ENCODE measurements around the gene PRAMEF1. TPM values are rescaled to one million over a fixed set of nuclear protein-coding genes. Genes with fewer than 3 reads are reported as not detected.

The PRAMEF1 gene
- total RNA-seq, 1 experiment from 2014 or later, result not detected

- ChIA-PET POLR2A (ENCODE audit: unreplicated experiment) (no interaction called here), CTCF (no interaction called here)
- BruUV-seq (replicated peaks), result no TSS peak
- no peak for DNase-seq
- peaks cover 99% of the 10 kb centered on the region for H3K27me3 ChIP-seq (ENCODE audit: low read length)
- no peaks in the 10 kb centered on the region for H4K20me1 ChIP-seq (ENCODE audit: low read length)
- intact Hi-C loops (cut with micrococcal nuclease), result no loop called here
- TF ChIP-seq EZH2phosphoT487 (IDR thresholded peaks at IDR 0.05; ENCODE audit: borderline replicate concordance, low read length) (no peak), EZH2 (IDR thresholded peaks at IDR 0.05; ENCODE audit: low read length, unreplicated experiment) (no peak)
- TF ChIP-seq, protein P1, sequence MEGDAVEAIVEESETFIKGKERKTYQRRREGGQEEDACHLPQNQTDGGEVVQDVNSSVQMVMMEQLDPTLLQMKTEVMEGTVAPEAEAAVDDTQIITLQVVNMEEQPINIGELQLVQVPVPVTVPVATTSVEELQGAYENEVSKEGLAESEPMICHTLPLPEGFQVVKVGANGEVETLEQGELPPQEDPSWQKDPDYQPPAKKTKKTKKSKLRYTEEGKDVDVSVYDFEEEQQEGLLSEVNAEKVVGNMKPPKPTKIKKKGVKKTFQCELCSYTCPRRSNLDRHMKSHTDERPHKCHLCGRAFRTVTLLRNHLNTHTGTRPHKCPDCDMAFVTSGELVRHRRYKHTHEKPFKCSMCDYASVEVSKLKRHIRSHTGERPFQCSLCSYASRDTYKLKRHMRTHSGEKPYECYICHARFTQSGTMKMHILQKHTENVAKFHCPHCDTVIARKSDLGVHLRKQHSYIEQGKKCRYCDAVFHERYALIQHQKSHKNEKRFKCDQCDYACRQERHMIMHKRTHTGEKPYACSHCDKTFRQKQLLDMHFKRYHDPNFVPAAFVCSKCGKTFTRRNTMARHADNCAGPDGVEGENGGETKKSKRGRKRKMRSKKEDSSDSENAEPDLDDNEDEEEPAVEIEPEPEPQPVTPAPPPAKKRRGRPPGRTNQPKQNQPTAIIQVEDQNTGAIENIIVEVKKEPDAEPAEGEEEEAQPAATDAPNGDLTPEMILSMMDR (conservative IDR thresholded peaks at IDR 0.05; ENCODE audit: low read depth, low read length), result no peak
- H3K9ac ChIP-seq (ENCODE audit: low read length), result no peak overlapping the region
- no peak for ATAC-seq
- no peaks in the 10 kb centered on the region for H3K36me3 ChIP-seq (ENCODE audit: low read depth, low read length)
- no peaks in the 10 kb centered on the region for H3K9me2 ChIP-seq (replicated peaks; ENCODE audit: low read length)
- no peaks in the 10 kb centered on the region for H3F3A ChIP-seq (ENCODE audit: low read length, unreplicated experiment)
- no peak overlapping the region for H3K4me3 ChIP-seq (ENCODE audit: low read length)
- no peak overlapping the region for H3K27ac ChIP-seq (ENCODE audit: low read length)
- no peak overlapping the region for H3K4me2 ChIP-seq (ENCODE audit: low read length)
- no peaks in the 10 kb centered on the region for H3K9me3 ChIP-seq (ENCODE audit: low read length)
- H2AFZ ChIP-seq (ENCODE audit: low read length), result no peak overlapping the region
- H3K4me1 ChIP-seq (ENCODE audit: insufficient read depth, low read length), result no peaks in the 10 kb centered on the region
- no peaks in the 10 kb centered on the region for H3K79me2 ChIP-seq (ENCODE audit: low read length)
Observed at GRCh38 chr1:12772520-12772919, 18.7 kb upstream of the PRAMEF1 start.

DNA sequence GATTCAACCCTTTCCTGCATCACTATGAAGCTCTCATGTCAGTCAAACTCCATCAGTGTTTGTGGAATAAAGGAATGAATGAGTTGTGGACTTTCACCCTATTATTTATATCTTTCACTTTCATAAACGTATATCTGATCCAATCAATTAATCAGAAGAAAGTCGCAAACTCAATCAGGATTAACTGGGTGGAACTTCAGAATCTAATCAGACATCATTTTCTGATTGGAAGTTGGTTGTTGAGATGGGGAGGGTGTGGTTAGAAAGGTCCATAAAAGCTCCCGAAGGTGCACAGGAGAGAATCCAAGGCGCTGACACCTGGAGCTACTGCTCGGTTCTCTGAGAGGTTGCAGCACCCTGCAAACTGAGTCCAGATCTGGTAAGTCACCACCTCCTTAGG is 17.8 kb upstream of the PRAMEF1 start, which contains the start of gene PRAMEF12:
PRAMEF12 (plus strand) TSS at position 301 of the 400 bp plus-strand sequence. CDS start 1,130 bp downstream, outside the sequence.
- Histone ChIP-seq H3F3A (ENCODE audit: low read length, unreplicated experiment) (no peaks in the 10 kb centered on the region), H3K79me2 (ENCODE audit: low read length) (no peaks in the 10 kb centered on the region), H3K4me3 (ENCODE audit: low read length) (no peak within 1 kb of the TSS), H3K4me1 (ENCODE audit: insufficient read depth, low read length) (no peaks in the 10 kb centered on the region), H2AFZ (ENCODE audit: low read length) (no peak within 1 kb of the TSS), H3K9me2 (replicated peaks; ENCODE audit: low read length) (no peaks in the 10 kb centered on the region), H4K20me1 (ENCODE audit: low read length) (no peaks in the 10 kb centered on the region), H3K9me3 (ENCODE audit: low read length) (no peaks in the 10 kb centered on the region), H3K9ac (ENCODE audit: low read length) (no peak within 1 kb of the TSS), H3K27ac (ENCODE audit: low read length) (no peak within 1 kb of the TSS), H3K4me2 (ENCODE audit: low read length) (no peak within 1 kb of the TSS), H3K36me3 (ENCODE audit: low read depth, low read length) (no peaks in the 10 kb centered on the region), H3K27me3 (ENCODE audit: low read length) (peaks cover 99% of the 10 kb centered on the region)
- no peak for ATAC-seq
- no peak for DNase-seq
- intact Hi-C loops (cut with micrococcal nuclease), result no loop called here
- POLR2A ChIA-PET (ENCODE audit: unreplicated experiment), result no interaction called here
- CTCF ChIA-PET, result no interaction called here
- no peak for TF ChIP-seq EZH2 (IDR thresholded peaks at IDR 0.05; ENCODE audit: low read length, unreplicated experiment)
- TF ChIP-seq EZH2phosphoT487 (IDR thresholded peaks at IDR 0.05; ENCODE audit: borderline replicate concordance, low read length), result no peak
- TF ChIP-seq, protein P1 (conservative IDR thresholded peaks at IDR 0.05; ENCODE audit: low read depth, low read length), result no peak
- BruUV-seq (replicated peaks), result no TSS peak

DNA sequence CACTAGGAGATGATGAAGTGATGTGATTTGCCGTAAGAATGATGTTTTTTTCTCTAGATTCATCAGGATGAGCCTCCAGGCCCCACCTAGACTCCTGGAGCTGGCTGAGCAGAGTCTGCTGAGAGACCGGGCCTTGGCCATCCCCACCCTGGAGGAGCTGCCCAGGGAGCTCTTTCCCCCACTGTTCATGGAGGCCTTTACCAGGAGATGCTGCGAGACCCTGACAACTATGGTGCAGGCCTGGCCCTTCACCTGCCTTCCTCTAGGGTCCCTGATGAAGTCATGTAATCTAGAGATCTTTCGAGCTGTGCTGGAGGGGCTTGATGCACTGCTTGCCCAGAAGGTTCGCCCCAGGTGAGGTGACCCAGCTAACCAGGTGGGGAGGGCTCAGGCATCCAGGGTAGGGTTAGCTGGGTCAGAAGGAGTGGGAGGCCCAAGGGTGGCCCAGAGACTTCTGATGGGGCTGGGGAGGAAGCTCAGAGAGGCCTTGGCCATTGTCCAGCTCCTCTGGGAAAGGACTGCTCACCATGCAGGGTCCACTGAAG is 16.3 kb upstream of the PRAMEF1 start:
- BruUV-seq (replicated peaks), result no TSS peak
- Histone ChIP-seq H3K9ac (ENCODE audit: low read length) (no peak overlapping the region), H3K9me2 (replicated peaks; ENCODE audit: low read length) (no peaks in the 10 kb centered on the region), H3F3A (ENCODE audit: low read length, unreplicated experiment) (no peaks in the 10 kb centered on the region), H3K36me3 (ENCODE audit: low read depth, low read length) (no peaks in the 10 kb centered on the region), H3K4me2 (ENCODE audit: low read length) (no peak overlapping the region), H3K4me1 (ENCODE audit: insufficient read depth, low read length) (no peaks in the 10 kb centered on the region), H3K27me3 (ENCODE audit: low read length) (peaks cover 98% of the 10 kb centered on the region), H3K9me3 (ENCODE audit: low read length) (no peaks in the 10 kb centered on the region), H2AFZ (ENCODE audit: low read length) (no peak overlapping the region), H4K20me1 (ENCODE audit: low read length) (no peaks in the 10 kb centered on the region), H3K4me3 (ENCODE audit: low read length) (no peak overlapping the region), H3K79me2 (ENCODE audit: low read length) (no peaks in the 10 kb centered on the region), H3K27ac (ENCODE audit: low read length) (no peak overlapping the region)
- ATAC-seq, result no peak
- TF ChIP-seq EZH2phosphoT487 (IDR thresholded peaks at IDR 0.05; ENCODE audit: borderline replicate concordance, low read length) (no peak), EZH2 (IDR thresholded peaks at IDR 0.05; ENCODE audit: low read length, unreplicated experiment) (no peak)
- TF ChIP-seq, protein P1 (conservative IDR thresholded peaks at IDR 0.05; ENCODE audit: low read depth, low read length), result no peak
- ChIA-PET CTCF (no interaction called here), POLR2A (ENCODE audit: unreplicated experiment) (no interaction called here)
- DNase-seq, result no peak
- intact Hi-C loops (cut with micrococcal nuclease), result no loop called here
